Activated T-helper 1 cell treated with anti-CD3 and anti-CD28 coated beads, Interleukin-12 subunit alpha, Interleukin-12 subunit beta, Interleukin-2, Interleukin-4 antibody, amounts not matched to agents 30 ng/mL and 10 ng/mL and 1 ng/mL, durations not matched to agents 14 hours and 24 hours and 36 hours (primary cell): ENCODE measurements around the gene HS3ST4. TPM values are rescaled to one million over a fixed set of nuclear protein-coding genes. Genes with fewer than 3 reads are reported as not detected.

Source experiments
- DNase-seq: peaks from one replicate; pipeline ENCODE4 v3.0.0; 2021; ENCODE audit warnings: low spot score
- H3K27ac Mint-ChIP-seq: one replicate; pipeline ENCODE4 v1.8.0; 2021; ENCODE audit warnings: mild to moderate bottlenecking, mixed read lengths
- H3K27me3 Mint-ChIP-seq: one replicate; pipeline ENCODE4 v1.8.0; 2022; ENCODE audit warnings: mild to moderate bottlenecking, moderate library complexity, mixed read lengths; ENCODE audit not compliant: insufficient read depth
- H3K36me3 Mint-ChIP-seq: one replicate; pipeline ENCODE4 v1.8.0; 2021; ENCODE audit warnings: low read depth, mixed read lengths
- H3K4me1 Mint-ChIP-seq: one replicate; pipeline ENCODE4 v1.8.0; 2021; ENCODE audit warnings: low read depth, mixed read lengths
- H3K4me3 Mint-ChIP-seq: one replicate; pipeline ENCODE4 v1.8.0; 2021; ENCODE audit warnings: mild to moderate bottlenecking, moderate library complexity, mixed read lengths
- H3K9me3 Mint-ChIP-seq: one replicate; pipeline ENCODE4 v1.8.0; 2021; ENCODE audit warnings: mixed read lengths
- intact Hi-C: fragments of 100-400 bp; cut with micrococcal nuclease; formaldehyde crosslinking; loops from one replicate; pipeline ENCODE4 v1.15.1; 2024
- total RNA-seq: library from RNA; stranded (reverse); gene quantifications from 2 replicates; pipeline ENCODE4 v1.2.3, GENCODE V29; 2022

Gene HS3ST4
- total RNA-seq, 1 donor from 2014 or later = not detected

GRCh38 chr16:25855063-25855462 lies 163.3 kb downstream of the HS3ST4 start:
- Mint-ChIP-seq H3K27me3 (peaks cover 10% of the 10 kb centered on the region), H3K4me1 (no peaks in the 10 kb centered on the region)

GRCh38 chr16:25855818-25856217 lies 164.1 kb downstream of the HS3ST4 start:
- intact Hi-C loops = no loop called here
- Mint-ChIP-seq H3K9me3 (no peaks in the 10 kb centered on the region), H3K4me3 (no peak overlapping the region), H3K4me1 (no peaks in the 10 kb centered on the region), H3K36me3 (no peaks in the 10 kb centered on the region), H3K27ac (no peak overlapping the region), H3K27me3 (peaks cover 10% of the 10 kb centered on the region)
- no peak for DNase-seq

More at GRCh38 chr16:25855063-25855462, 163.3 kb downstream of the HS3ST4 start:
- intact Hi-C loops = no loop called here
- H3K36me3 Mint-ChIP-seq = no peaks in the 10 kb centered on the region
- no peak overlapping the region for H3K27ac Mint-ChIP-seq
- no peak overlapping the region for H3K4me3 Mint-ChIP-seq
- DNase-seq = no peak
- H3K9me3 Mint-ChIP-seq = no peaks in the 10 kb centered on the region

- intact Hi-C loops = no loop called here
- Mint-ChIP-seq H3K4me3 (no peak overlapping the region), H3K9me3 (no peaks in the 10 kb centered on the region), H3K27ac (no peak overlapping the region), H3K4me1 (no peaks in the 10 kb centered on the region), H3K36me3 (no peaks in the 10 kb centered on the region), H3K27me3 (peaks cover 4% of the 10 kb centered on the region)
- no peak for DNase-seq
Measured at GRCh38 chr16:25859645-25860044, 167.9 kb downstream of the HS3ST4 start.

- peaks cover 5% of the 10 kb centered on the region for H3K9me3 Mint-ChIP-seq
- H3K4me3 Mint-ChIP-seq = no peak overlapping the region
- H3K27me3 Mint-ChIP-seq = no peaks in the 10 kb centered on the region
- no peak for DNase-seq
- no peaks in the 10 kb centered on the region for H3K4me1 Mint-ChIP-seq
- intact Hi-C loops = no loop called here
- no peak overlapping the region for H3K27ac Mint-ChIP-seq
- no peaks in the 10 kb centered on the region for H3K36me3 Mint-ChIP-seq
Measured at GRCh38 chr16:25867041-25867440, 175.3 kb downstream of the HS3ST4 start.

DNA sequence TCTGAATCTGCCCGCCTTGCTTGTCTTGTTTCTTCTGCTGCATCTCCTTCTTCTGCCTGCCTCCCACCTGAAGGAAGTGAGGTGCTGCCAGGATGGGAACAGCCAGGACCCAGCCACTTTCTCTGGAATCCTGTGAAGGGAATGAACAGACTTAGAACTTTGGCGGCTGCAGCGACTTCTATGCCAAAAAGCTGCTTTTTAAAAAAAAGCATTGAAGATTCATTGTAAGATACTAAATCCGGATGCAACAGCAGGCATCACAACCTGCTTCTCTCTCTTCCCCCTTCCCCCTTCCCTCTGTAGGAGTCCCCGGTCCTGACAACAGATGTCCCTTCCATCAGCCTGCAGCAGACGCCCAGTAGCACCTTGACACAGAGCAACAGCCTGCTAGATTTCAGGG lies 176.3 kb downstream of the HS3ST4 start:
- H3K4me3 Mint-ChIP-seq = no peak overlapping the region
- H3K27me3 Mint-ChIP-seq = no peaks in the 10 kb centered on the region
- peaks cover 5% of the 10 kb centered on the region for H3K9me3 Mint-ChIP-seq
- H3K27ac Mint-ChIP-seq = no peak overlapping the region
- intact Hi-C loops = no loop called here
- no peak for DNase-seq
- no peaks in the 10 kb centered on the region for H3K36me3 Mint-ChIP-seq
- H3K4me1 Mint-ChIP-seq = no peaks in the 10 kb centered on the region

DNA sequence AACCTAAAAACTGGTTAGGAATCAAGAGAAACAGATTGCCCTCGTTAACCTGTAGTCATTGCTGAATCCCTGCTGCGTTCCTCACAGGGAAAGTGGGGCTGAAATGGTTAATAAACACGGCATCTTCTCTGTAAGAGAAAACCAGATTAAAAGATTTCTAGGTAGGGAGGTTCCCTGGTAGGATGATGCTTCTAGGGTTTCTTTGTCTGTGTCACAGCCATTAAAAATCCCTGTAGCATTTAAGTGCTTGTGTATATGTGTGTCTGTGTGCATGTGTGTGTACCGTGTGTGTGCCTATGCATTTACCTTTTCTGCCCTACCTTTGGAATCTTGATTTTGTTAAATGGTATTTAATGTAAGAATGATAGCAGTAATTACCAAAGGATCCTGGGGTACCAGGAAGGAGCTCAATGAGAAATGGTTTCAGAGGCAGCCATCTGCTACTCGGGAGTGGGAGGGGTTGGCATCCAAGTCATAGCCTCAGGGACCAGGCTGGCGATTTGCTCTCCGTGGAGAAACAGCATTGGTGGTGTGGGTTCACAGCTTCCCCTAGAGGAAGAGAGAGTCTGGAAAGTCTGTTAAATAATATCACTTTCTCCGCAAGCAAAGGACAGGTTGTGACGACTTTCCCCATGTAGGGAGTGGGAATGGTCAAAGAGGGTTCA lies 177.1 kb downstream of the HS3ST4 start:
- no peak overlapping the region for H3K27ac Mint-ChIP-seq
- no peak for DNase-seq
- intact Hi-C loops = no loop called here
- no peak overlapping the region for H3K4me3 Mint-ChIP-seq
- H3K36me3 Mint-ChIP-seq = no peaks in the 10 kb centered on the region
- no peaks in the 10 kb centered on the region for H3K4me1 Mint-ChIP-seq
- H3K27me3 Mint-ChIP-seq = no peaks in the 10 kb centered on the region
- H3K9me3 Mint-ChIP-seq = peaks cover 5% of the 10 kb centered on the region

DNA sequence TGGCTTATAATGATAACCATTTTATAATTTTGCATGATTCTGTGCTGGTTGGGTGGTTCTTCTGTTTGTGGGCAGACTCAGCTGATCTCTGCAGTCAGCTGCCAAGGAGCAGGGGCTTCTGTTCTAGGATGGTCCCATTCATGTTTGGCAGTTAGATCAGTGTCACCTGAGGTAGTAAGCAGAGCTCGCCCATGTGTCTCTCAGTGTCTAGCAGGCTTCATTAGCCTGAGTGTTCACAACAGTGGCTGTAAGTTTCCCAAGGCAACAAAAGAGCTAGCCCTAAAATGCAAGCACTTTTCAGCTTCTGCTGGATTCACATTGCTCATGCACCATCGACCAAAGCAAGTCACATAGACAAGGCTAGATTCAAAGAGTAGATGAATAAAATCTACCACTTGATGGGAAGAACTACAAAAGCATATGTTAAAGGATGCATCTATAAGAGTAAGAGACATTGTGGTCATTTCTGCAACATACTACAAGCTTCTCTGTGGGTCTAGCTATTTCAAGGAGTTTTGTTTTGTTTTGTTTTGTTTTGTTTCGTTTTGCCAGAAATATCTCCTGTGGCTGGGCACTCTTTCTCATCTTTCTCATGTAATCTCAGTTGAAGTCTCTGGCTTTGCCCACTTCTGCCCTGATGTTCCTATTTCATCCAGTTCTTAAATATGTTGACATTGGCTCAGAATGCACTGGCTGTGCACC lies 180.8 kb downstream of the HS3ST4 start:
- DNase-seq = no peak
- Mint-ChIP-seq H3K27me3 (no peaks in the 10 kb centered on the region), H3K4me1 (no peaks in the 10 kb centered on the region), H3K36me3 (no peaks in the 10 kb centered on the region), H3K9me3 (no peaks in the 10 kb centered on the region), H3K27ac (no peak overlapping the region), H3K4me3 (no peak overlapping the region)
- intact Hi-C loops = no loop called here

DNA sequence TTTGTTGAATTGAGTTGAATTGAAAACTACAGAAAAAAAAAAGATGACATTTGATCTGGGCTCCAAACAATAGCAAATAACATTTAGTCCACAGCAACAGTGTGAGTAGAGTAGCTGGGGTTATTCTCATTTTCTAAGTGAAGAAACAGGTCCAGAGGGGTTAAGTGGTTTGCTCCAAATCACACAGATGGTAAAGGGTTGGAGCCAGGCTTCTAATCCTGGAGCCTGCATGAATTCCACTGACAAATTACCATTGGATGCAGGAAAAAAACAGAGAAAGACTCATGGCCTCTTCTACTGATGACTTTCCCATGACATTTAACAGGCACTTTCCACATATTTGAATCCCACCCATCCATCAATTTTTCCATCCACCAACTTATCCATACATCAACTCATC lies 182.4 kb downstream of the HS3ST4 start:
- intact Hi-C loops = no loop called here
- Mint-ChIP-seq H3K4me3 (no peak overlapping the region), H3K9me3 (no peaks in the 10 kb centered on the region), H3K36me3 (no peaks in the 10 kb centered on the region), H3K27me3 (no peaks in the 10 kb centered on the region), H3K27ac (no peak overlapping the region), H3K4me1 (no peaks in the 10 kb centered on the region)
- DNase-seq = no peak

GRCh38 chr16:25875956-25876598 lies 184.3 kb downstream of the HS3ST4 start:
- H3K4me3 Mint-ChIP-seq = no peak overlapping the region
- no peaks in the 10 kb centered on the region for H3K27me3 Mint-ChIP-seq

GRCh38 chr16:25877103-25877502 lies 185.3 kb downstream of the HS3ST4 start:
- intact Hi-C loops = no loop called here
- H3K4me1 Mint-ChIP-seq = no peaks in the 10 kb centered on the region
- no peak overlapping the region for H3K27ac Mint-ChIP-seq

More at GRCh38 chr16:25875956-25876598, 184.3 kb downstream of the HS3ST4 start:
- Mint-ChIP-seq H3K27ac (no peak overlapping the region), H3K36me3 (no peaks in the 10 kb centered on the region), H3K4me1 (no peaks in the 10 kb centered on the region), H3K9me3 (no peaks in the 10 kb centered on the region)
- DNase-seq = no peak
- intact Hi-C loops = no loop called here

GRCh38 chr16:25886598-25886997 lies 194.8 kb downstream of the HS3ST4 start:
- no peak for DNase-seq
- intact Hi-C loops = no loop called here
- no peak overlapping the region for H3K27ac Mint-ChIP-seq
- H3K4me3 Mint-ChIP-seq = no peak overlapping the region
- no peaks in the 10 kb centered on the region for H3K4me1 Mint-ChIP-seq
- no peaks in the 10 kb centered on the region for H3K36me3 Mint-ChIP-seq
- H3K27me3 Mint-ChIP-seq = peaks cover 4% of the 10 kb centered on the region
- peaks cover 17% of the 10 kb centered on the region for H3K9me3 Mint-ChIP-seq

More at GRCh38 chr16:25877103-25877502, 185.3 kb downstream of the HS3ST4 start:
- H3K36me3 Mint-ChIP-seq = no peaks in the 10 kb centered on the region
- H3K27me3 Mint-ChIP-seq = no peaks in the 10 kb centered on the region
- no peaks in the 10 kb centered on the region for H3K9me3 Mint-ChIP-seq
- H3K4me3 Mint-ChIP-seq = no peak overlapping the region
- DNase-seq = no peak

DNA sequence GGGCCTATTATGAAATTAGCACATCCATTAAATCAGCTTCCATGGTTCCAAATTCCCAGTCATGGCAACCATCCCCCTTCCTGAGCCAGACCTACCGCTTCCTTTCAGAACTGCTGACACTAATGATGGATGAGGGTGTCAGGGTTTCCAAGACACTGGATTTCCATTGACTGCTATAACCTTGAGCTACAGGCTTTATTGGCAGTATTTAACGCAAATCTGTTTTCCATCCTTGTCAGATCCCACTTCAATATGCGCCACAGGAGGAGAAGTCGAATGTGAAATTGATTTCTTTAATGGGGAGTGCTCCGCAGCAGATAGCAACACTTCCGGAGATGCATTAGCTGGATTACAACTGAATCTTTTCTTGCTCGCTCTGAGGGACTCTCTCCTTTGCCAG lies 197.1 kb downstream of the HS3ST4 start:
- H3K27ac Mint-ChIP-seq = no peak overlapping the region
- no peaks in the 10 kb centered on the region for H3K4me1 Mint-ChIP-seq
- no peak for DNase-seq
- intact Hi-C loops = no loop called here
- no peak overlapping the region for H3K4me3 Mint-ChIP-seq
- no peaks in the 10 kb centered on the region for H3K36me3 Mint-ChIP-seq
- H3K9me3 Mint-ChIP-seq = peaks cover 17% of the 10 kb centered on the region
- H3K27me3 Mint-ChIP-seq = no peaks in the 10 kb centered on the region

GRCh38 chr16:25893332-25893731 lies 201.6 kb downstream of the HS3ST4 start:
- Mint-ChIP-seq H3K27me3 (peaks cover 5% of the 10 kb centered on the region), H3K9me3 (peaks cover 17% of the 10 kb centered on the region), H3K36me3 (no peaks in the 10 kb centered on the region), H3K27ac (no peak overlapping the region), H3K4me3 (no peak overlapping the region), H3K4me1 (no peaks in the 10 kb centered on the region)
- DNase-seq = no peak
- intact Hi-C loops = no loop called here
